Measurements from ENCODE around the gene CYP27B1.
A peak's percentile ranks its signal among the peaks of the same experiment; 100 is the strongest.

The CYP27B1 gene

GRCh38 chr12:57752668-57753000 lies 14.2 kb downstream of the CYP27B1 start:
- Histone ChIP-seq H3F3A (ENCODE audit: insufficient read depth, low read length) (peaks cover 30% of the 10 kb centered on the region), H3K9me3 (replicated peaks; ENCODE audit: insufficient read depth, low read length) (no peaks in the 10 kb centered on the region), H3K9ac (ENCODE audit: low read length) (peak overlapping the region; percentile 46; the same call in 1 of the 2 replicates), H3K4me3 (ENCODE audit: low read length) (peak overlapping the region; percentile 55), H3K4me2 (ENCODE audit: low read depth, low read length) (peak overlapping the region; percentile 94), H3K27ac (ENCODE audit: low read length) (peak overlapping the region; percentile 52; the same call in 1 of the 2 replicates), H3K9me2 (replicated peaks; ENCODE audit: insufficient read depth, low read length) (no peaks in the 10 kb centered on the region), H3K27me3 (replicated peaks; ENCODE audit: insufficient read depth, low read length) (no peaks in the 10 kb centered on the region), H4K20me1 (ENCODE audit: insufficient read depth, low read length) (no peaks in the 10 kb centered on the region), H3K36me3 (replicated peaks; ENCODE audit: insufficient read depth, low read length) (peaks cover 4% of the 10 kb centered on the region; the same call in 1 of the 2 replicates), H3K79me2 (ENCODE audit: low read length) (peaks cover 40% of the 10 kb centered on the region), H2AFZ (ENCODE audit: low read length) (peak overlapping the region; percentile 66), H3K4me1 (ENCODE audit: low read length) (peaks cover 31% of the 10 kb centered on the region)
- no peak for DNase-seq
- TF ChIP-seq CTCF (IDR thresholded peaks at IDR 0.05; ENCODE audit: low read length), result no peak
- no peak for TF ChIP-seq EZH2phosphoT487 (IDR thresholded peaks at IDR 0.05; ENCODE audit: low read length)
- TF ChIP-seq EZH2 (optimal IDR thresholded peaks at IDR 0.05; ENCODE audit: low read depth, low read length), result no peak

DNA sequence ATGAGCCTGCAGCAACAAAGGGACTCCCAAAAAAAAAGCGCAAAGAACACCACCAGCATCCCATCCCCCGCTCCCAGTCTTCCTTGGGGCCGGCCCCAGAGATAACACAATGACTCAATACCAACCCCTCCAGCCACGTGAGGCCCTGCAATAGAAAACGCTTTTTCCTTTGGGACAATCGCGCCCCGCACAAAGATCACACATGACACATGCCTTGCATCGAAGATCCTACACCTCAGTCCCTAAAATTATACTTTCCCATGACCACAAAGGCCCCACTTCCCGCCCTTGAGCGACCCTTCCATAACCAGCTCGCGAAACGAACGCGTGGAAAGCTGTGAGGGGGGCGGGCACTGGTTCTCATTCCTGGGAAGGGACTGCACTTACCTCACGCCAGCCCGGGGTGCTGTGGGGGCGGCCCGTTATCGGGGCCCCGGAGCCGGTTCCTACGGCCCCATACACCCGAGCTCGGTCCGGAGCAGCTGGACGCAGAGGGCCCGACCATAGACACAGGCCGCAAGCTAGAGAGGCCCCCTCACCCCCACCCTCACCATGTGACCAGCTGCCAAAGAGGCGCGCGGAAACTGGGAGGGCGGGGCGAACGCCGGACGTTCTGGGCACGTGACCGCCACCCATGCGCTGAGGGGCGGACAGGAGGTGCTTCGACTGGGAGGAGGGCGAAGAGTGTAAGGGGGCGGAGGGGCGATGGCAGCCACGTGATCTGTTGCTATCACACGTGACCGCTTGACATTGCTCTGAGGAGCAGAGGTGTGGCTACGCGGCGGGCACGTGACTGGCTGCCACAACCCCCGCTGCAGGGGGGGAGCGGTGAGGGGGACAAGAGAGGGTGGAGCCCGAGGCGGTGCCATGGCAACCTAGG lies 14.8 kb downstream of the CYP27B1 start, which contains the start of gene CDK4:
TSS of gene CDK4 (minus strand) at position 523 of the 880 bp plus-strand sequence. CDS start 593 bp downstream, outside the sequence.
- no peaks in the 10 kb centered on the region for H4K20me1 ChIP-seq (ENCODE audit: insufficient read depth, low read length)
- no peaks in the 10 kb centered on the region for H3K9me2 ChIP-seq (replicated peaks; ENCODE audit: insufficient read depth, low read length)
- peak within 1 kb of the TSS; percentile 66 for H2AFZ ChIP-seq (ENCODE audit: low read length)
- peak within 1 kb of the TSS; percentile 72 for H3K4me3 ChIP-seq (ENCODE audit: low read length)
- no peaks in the 10 kb centered on the region for H3K27me3 ChIP-seq (replicated peaks; ENCODE audit: insufficient read depth, low read length)
- H3K79me2 ChIP-seq (ENCODE audit: low read length), result peaks cover 40% of the 10 kb centered on the region
- peak within 1 kb of the TSS; percentile 88 for H3K9ac ChIP-seq (ENCODE audit: low read length)
- TF ChIP-seq EZH2 (optimal IDR thresholded peaks at IDR 0.05; ENCODE audit: low read depth, low read length), result no peak
- no peak for TF ChIP-seq CTCF (IDR thresholded peaks at IDR 0.05; ENCODE audit: low read length)
- no peak for TF ChIP-seq EZH2phosphoT487 (IDR thresholded peaks at IDR 0.05; ENCODE audit: low read length)
- peak within 1 kb of the TSS; percentile 52 for H3K27ac ChIP-seq (ENCODE audit: low read length)
- peaks cover 6% of the 10 kb centered on the region; the same call in 1 of the 2 replicates for H3K36me3 ChIP-seq (replicated peaks; ENCODE audit: insufficient read depth, low read length)
- peak; percentile 99 for DNase-seq
- H3K4me2 ChIP-seq (ENCODE audit: low read depth, low read length), result peak within 1 kb of the TSS; percentile 94
- H3F3A ChIP-seq (ENCODE audit: insufficient read depth, low read length), result peaks cover 34% of the 10 kb centered on the region
- H3K9me3 ChIP-seq (replicated peaks; ENCODE audit: insufficient read depth, low read length), result no peaks in the 10 kb centered on the region
- H3K4me1 ChIP-seq (ENCODE audit: low read length), result peaks cover 31% of the 10 kb centered on the region

GRCh38 chr12:57751432-57751787 lies 15.5 kb downstream of the CYP27B1 start:
- Histone ChIP-seq H3K4me1 (ENCODE audit: low read length) (peaks cover 28% of the 10 kb centered on the region), H3F3A (ENCODE audit: insufficient read depth, low read length) (peaks cover 38% of the 10 kb centered on the region), H3K36me3 (replicated peaks; ENCODE audit: insufficient read depth, low read length) (peaks cover 7% of the 10 kb centered on the region; the same call in 1 of the 2 replicates), H3K27me3 (replicated peaks; ENCODE audit: insufficient read depth, low read length) (no peaks in the 10 kb centered on the region), H3K9ac (ENCODE audit: low read length) (peak overlapping the region; percentile 88), H3K9me3 (replicated peaks; ENCODE audit: insufficient read depth, low read length) (no peaks in the 10 kb centered on the region), H3K79me2 (ENCODE audit: low read length) (peaks cover 34% of the 10 kb centered on the region), H3K4me3 (ENCODE audit: low read length) (peak overlapping the region; percentile 72), H4K20me1 (ENCODE audit: insufficient read depth, low read length) (no peaks in the 10 kb centered on the region), H3K27ac (ENCODE audit: low read length) (peak overlapping the region; percentile 44; the same call in 1 of the 2 replicates), H3K4me2 (ENCODE audit: low read depth, low read length) (peak overlapping the region; percentile 70), H2AFZ (ENCODE audit: low read length) (peak overlapping the region; percentile 60), H3K9me2 (replicated peaks; ENCODE audit: insufficient read depth, low read length) (no peaks in the 10 kb centered on the region)
- TF ChIP-seq EZH2 (optimal IDR thresholded peaks at IDR 0.05; ENCODE audit: low read depth, low read length) (no peak), EZH2phosphoT487 (IDR thresholded peaks at IDR 0.05; ENCODE audit: low read length) (no peak), CTCF (IDR thresholded peaks at IDR 0.05; ENCODE audit: low read length) (no peak)
- DNase-seq, result no peak
